GM19467 (cell line): ENCODE results near the gene BNIP3.
"Not testable (repeated sequence)": the region's sequence is repeated elsewhere in the genome, so short reads cannot be mapped to it uniquely, and the experiment has no call there.

Source experiments
- ATAC-seq: cut with Tn5 transposase; IDR thresholded peaks from one replicate; pipeline ENCODE4 v1.9.1; 2021; ENCODE audit warnings: mild to moderate bottlenecking, moderate library complexity; ENCODE audit not compliant: unreplicated experiment

The BNIP3 gene

GRCh38 chr10:132002004-132002403 is 20.3 kb upstream of the BNIP3 start:
- no peak for ATAC-seq

DNA sequence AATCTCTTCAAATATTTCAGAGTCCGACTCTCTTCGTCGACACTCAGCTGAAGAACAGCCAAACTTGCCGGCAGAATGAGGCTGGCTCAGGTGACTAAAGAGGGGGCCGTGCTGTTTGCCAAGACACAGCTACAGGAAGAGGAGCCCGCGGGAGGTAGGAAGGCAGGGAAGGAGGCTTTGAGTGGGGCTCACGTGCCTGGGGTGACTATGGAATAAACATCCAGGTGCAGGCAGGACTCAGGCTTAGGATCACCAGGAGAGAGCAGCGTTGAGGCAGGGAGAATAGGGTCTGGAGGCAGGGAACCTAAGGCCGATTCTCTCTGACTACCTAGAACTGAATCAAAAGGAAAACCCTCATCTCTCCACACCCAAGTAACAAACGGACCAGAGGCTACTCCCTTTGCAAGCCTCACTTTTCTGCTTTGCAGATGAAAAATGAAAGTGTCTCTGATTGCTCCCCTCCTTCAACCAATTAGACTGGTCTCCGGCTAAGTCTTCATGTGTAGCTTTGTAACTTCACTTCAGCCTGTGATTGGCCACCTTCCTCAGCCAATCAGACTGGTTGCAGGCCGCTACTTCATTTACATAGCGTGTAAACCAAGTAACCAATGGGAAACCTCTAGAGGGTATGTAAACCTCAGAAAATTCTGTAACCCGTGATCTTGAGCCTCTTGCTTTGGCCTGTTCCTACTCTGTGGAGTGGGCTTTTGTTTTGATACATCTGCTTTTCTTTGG is 19.7 kb upstream of the BNIP3 start:
- ATAC-seq: no peak

GRCh38 chr10:131998845-131999681 is 17.3 kb upstream of the BNIP3 start:
- ATAC-seq: no peak

GRCh38 chr10:131998050-131998844 is 16.5 kb upstream of the BNIP3 start:
- no peak for ATAC-seq

DNA sequence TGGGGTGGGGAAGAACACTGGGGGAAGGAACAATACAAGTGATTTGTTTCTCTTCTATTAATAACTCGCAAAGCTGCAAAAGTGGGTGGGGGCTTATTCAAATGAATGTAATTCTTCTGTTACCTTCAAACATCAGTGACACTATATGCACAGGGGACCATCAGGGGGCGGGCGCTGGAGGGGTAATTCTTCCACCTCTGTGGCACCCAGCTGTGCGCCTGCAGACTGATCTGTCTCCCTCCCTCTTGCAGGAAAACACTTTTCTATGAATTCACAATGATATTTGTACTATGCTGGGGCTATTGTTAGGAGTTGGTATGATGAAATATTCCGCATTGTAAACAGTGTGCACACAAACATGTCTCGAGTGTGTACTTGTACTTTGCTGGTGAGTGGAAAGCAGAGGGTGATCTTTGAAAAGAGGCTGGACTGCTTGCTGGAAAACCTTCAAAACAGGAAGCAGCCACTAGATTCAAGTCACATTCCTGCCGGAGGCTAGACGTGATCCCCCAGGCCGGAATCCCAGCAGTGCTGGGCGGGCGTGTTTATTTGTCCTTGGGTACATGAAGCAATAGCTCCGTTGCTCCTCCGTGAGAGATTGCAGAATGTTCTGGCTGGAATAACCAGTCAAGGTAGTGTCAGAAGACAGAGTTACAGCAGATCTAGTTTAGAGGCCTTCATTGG is 15.8 kb upstream of the BNIP3 start:
- ATAC-seq: no peak

- no peak for ATAC-seq
Measured at GRCh38 chr10:131996466-131997365, 15.0 kb upstream of the BNIP3 start.

DNA sequence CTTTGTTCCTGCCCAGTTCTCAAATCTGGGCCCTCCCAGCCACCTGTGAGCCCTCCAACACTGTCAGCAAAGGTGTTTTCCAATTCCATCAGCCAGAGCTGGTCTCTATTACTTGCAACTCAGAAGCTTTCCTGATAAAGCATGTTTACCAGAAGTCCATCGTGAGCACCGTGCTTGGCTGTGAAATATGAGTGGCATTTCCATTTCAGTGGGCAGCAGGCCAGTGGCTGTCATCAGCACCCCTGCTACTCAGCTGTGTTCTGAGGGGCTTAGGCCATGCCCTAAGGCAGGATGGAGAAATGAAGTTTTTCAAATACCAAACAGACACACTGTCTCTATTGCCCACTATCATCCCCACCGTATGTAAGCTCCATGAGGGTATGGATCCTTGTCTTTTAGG is 12.7 kb upstream of the BNIP3 start:
- no peak for ATAC-seq

- ATAC-seq: no peak
Measured at GRCh38 chr10:131993275-131993674, 11.6 kb upstream of the BNIP3 start.

DNA sequence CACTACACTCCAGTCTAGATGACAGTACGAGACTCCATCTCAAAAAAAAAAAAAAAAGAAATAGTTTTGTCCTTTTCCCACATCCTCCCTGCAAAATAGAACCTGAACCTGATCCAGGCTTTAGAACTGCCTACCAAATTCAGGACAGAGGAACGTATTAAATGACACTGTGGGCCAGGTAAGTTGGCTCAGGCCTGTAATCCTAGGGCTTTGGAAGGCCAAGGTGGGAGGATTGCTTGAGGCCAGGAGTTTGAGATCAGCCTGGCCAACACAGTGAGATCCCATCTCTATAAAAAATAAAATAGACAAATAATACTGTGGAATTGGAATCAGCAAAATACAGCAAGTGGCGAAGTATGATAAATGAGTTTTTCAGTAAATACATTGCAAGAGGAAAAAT is 10.0 kb upstream of the BNIP3 start:
- ATAC-seq: no peak

DNA sequence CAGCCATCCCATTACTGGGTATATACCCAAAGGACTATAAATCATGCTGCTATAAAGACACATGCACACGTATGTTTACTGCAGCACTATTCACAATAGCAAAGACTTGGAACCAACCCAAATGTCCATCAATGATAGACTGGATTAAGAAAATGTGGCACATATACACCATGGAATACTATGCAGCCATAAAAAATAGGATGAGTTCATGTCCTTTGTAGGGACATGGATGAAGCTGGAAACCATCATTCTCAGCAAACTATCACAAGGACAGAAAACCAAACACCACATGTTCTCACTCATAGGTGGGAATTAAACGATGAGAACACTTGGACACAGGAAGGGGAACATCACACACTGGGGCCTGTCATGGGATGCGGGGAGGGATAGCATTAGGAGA is 6.1 kb upstream of the BNIP3 start:
- ATAC-seq: not testable (repeated sequence)

DNA sequence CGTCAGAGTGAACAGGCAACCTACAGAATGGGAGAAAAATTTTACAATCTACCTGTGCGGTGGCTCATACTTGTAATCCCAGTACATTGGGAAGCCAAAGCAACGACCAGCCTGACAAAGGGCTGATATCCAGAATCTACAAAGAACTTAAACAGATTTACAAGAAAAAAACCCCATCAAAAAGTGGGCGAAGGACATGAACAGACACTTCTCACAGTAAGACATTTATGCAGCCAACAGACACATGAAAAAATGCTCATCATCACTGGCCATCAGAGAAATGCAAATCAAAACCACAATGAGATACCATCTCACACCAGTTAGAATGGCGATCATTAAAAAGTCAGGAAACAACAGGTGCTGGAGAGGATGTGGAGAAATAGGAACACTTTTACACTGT is 5.6 kb upstream of the BNIP3 start:
- not testable (repeated sequence) for ATAC-seq

DNA sequence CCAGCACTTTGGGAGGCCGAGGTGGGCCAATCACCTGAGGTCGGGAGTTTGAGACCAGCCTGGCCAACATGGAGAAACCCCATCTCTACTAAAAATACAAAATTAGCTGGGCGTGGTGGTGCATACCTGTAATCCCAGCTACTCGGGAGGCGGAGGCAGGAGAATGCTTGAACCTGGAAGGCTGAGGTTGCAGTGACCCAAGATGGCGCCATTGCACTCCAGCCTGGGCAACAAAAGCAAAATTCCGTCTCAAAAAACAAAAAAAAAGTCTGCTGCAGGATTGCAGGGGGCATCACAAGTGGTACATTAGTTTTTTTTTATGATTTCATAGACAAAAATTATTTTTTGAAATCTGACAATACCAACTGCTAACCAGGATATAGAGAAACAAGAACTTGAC is 5.1 kb upstream of the BNIP3 start:
- not testable (repeated sequence) for ATAC-seq

GRCh38 chr10:131983780-131984179 is 2.1 kb upstream of the BNIP3 start:
- ATAC-seq: no peak

- no peak for ATAC-seq
Measured at GRCh38 chr10:131982796-131983195, 1.1 kb upstream of the BNIP3 start.

- ATAC-seq: no peak
Measured at GRCh38 chr10:131982185-131982756, 548 bp upstream of the BNIP3 start.

DNA sequence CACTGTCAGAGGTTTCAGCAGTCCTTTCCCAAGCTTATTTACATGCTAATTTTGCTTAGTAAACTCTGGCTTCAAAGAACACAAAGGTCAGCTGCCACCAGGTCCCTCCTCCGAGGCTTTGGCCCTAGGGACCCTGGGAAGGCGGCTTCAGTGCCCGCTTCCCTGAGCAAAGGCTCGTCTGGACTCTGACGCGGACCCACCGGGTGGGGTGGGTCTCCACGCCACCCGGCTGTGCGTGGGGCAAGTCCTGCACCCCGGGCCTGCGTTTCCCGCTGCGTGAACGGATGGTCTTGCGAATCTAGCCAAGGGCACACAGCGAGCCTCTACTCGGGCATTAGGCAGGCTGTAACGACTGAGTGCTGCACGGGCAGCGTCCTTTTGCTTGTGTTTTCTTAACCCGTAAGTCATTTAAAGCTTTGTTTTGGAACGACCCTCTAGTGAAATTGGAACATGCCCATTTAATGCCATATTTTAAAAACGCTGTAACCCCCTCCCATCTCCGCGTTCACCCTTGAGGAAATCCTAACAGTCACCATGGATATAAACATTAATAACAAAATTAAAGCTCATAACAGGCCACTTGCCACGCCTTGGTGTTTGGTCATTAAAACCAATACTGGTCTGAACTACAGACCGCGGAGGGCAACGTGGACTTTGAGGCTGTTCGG is 828 bp downstream of the BNIP3 start:
- ATAC-seq: no peak

DNA sequence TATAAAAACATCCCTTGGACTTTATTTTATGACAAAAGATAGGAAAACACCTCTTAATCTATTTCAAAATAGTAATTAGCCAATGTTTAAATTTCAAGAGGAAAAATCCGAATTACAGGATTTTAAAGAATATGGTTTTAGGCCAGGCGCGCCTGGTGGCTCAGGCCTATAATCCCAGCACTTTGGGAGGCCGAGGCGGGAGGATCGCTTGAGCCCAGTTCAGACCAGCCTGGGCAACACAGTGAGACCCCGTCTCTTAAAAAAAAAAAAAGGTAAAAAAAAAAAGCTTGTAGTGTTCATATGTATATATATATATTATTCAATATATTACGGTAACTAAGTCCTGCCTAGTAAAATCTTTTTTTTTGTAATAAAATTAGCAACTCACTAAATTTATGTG is 1.4 kb downstream of the BNIP3 start:
- ATAC-seq: no peak

GRCh38 chr10:131979821-131980270 is 1.9 kb downstream of the BNIP3 start:
- ATAC-seq: no peak

- no peak for ATAC-seq
Measured at GRCh38 chr10:131979336-131979735, 2.4 kb downstream of the BNIP3 start.
